ENCODE results near the gene KRTAP13-3. TPM values are rescaled to one million over a fixed set of nuclear protein-coding genes. Genes with fewer than 3 reads are reported as not detected.

KRTAP13-3 gene
- total RNA-seq, 4 donors from 2014 or later = not detected

DNA sequence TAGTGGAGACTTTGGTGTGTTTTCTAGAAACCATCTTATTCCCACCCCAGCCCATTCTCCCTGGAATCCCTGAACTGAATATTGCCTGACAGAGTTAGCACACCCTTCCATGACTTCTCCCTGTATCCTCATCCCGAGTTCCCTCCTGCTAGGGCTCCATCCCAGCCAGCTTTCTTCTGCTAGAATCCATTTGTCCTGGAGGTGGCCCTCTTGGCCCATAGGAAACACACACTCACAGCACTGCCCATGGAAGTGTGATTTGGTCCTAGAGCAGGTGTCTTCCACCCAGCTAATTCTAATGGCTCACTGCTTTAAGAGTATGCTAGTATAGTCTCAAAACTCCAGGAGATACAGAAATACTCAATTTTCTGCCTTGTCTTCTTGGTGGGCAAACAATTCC lies 18.5 kb upstream of the KRTAP13-3 start:
- H3K4me1 ChIP-seq = no peaks in the 10 kb centered on the region
- WGBS = 82% methylated on average over 1 of the region's 1 CpG
- DNase-seq (ENCODE audit: low spot score in 2 of 2) = no peak

DNA sequence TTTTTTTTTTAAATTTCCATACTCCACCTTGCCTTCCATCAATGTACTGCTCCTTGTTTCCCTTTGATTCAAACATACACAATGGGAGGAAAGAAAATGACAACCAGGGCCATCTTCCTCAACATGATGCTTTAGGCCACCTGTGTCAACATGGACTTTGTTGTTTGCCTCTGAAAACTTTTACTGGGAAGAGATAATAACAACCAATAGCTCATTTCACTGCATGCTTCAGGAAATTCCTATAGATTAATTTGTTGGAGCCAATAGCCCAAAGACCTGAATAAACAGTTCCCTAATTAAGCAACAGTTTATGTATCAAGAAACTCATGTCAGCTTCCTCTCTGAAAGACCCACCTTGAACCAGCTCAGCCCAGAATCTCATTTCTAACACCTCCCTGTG lies 17.5 kb upstream of the KRTAP13-3 start:
- Histone ChIP-seq H3K4me1 (no peaks in the 10 kb centered on the region), H3K27ac (no peak overlapping the region), H3K36me3 (no peaks in the 10 kb centered on the region), H3K4me3 (no peak overlapping the region), H3K27me3 (no peaks in the 10 kb centered on the region), H3K9me3 (no peaks in the 10 kb centered on the region)
- TF ChIP-seq, protein P1, sequence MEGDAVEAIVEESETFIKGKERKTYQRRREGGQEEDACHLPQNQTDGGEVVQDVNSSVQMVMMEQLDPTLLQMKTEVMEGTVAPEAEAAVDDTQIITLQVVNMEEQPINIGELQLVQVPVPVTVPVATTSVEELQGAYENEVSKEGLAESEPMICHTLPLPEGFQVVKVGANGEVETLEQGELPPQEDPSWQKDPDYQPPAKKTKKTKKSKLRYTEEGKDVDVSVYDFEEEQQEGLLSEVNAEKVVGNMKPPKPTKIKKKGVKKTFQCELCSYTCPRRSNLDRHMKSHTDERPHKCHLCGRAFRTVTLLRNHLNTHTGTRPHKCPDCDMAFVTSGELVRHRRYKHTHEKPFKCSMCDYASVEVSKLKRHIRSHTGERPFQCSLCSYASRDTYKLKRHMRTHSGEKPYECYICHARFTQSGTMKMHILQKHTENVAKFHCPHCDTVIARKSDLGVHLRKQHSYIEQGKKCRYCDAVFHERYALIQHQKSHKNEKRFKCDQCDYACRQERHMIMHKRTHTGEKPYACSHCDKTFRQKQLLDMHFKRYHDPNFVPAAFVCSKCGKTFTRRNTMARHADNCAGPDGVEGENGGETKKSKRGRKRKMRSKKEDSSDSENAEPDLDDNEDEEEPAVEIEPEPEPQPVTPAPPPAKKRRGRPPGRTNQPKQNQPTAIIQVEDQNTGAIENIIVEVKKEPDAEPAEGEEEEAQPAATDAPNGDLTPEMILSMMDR (IDR thresholded peaks at IDR 0.05) = no peak
- no peak for TF ChIP-seq EP300 (IDR thresholded peaks at IDR 0.05)
- no peak for DNase-seq (ENCODE audit: low spot score in 2 of 2)

More for the DNA sequence above, 18.5 kb upstream of the KRTAP13-3 start:
- Histone ChIP-seq H3K36me3 (no peaks in the 10 kb centered on the region), H3K9me3 (no peaks in the 10 kb centered on the region), H3K27me3 (no peaks in the 10 kb centered on the region), H3K27ac (no peak overlapping the region), H3K4me3 (no peak overlapping the region)
- TF ChIP-seq EP300 (IDR thresholded peaks at IDR 0.05) (no peak), POLR2AphosphoS5 (IDR thresholded peaks at IDR 0.05) (no peak), POLR2A (IDR thresholded peaks at IDR 0.05) (no peak)
- TF ChIP-seq, protein P1 (IDR thresholded peaks at IDR 0.05) = no peak

DNA sequence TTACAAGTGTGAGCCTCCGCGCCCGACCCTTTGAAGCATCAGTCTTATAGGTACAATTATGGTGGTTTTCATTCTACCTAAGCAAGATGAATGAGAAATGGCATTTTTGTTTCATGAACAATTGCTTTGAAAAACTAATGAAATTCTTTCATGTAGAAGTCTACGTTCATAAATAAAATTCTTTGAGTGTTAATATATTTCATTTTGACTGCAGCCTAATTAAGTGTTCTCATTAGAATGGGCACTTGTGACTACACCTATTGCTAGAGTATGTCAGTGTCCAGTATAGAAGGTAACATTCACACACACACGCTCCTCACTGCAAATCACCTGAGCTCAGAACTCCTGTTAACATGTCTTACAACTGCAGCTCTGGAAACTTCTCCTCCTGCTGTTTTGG lies 14.2 kb upstream of the KRTAP13-3 start, which contains the start of gene KRTAP15-1:
KRTAP15-1 (plus strand) TSS at position 301 of the 400 bp plus-strand sequence; CDS start at position 354, 53 bp downstream.
- DNase-seq (ENCODE audit: low spot score in 2 of 2) = no peak
- Histone ChIP-seq H3K4me3 (no peak within 1 kb of the TSS), H3K27ac (no peak within 1 kb of the TSS), H3K9me3 (no peaks in the 10 kb centered on the region), H3K4me1 (no peaks in the 10 kb centered on the region), H3K36me3 (no peaks in the 10 kb centered on the region), H3K27me3 (no peaks in the 10 kb centered on the region)
- WGBS = 92% methylated on average over 5 of the region's 5 CpGs
- TF ChIP-seq EP300 (IDR thresholded peaks at IDR 0.05) (no peak), POLR2AphosphoS5 (IDR thresholded peaks at IDR 0.05) (no peak)

DNA sequence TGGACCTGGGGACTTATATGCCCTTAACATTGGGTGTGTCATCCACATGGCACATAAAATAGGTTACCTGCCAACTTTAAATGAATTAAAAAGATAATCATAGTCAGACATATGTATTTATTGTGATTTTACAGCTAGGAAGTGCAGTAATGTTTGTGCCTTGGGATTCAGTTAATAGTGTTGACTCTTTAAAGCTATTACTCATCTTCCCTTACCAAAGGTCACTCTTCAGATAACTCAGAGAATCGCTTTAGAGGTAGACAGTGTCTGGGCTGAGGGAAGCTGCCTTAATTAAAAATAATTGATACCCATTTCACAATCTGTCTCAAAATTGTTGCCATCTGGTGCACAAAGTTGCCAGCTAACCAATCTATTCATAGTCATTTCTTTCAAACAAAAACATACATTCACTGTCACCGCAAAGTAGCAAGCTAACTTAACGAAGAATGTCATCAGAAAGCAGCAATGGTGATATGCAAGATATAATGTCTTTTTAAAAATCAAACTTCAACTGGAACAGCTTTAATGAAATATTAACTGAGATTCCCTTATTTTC lies 11.4 kb upstream of the KRTAP13-3 start:
- Histone ChIP-seq H3K4me3 (no peak overlapping the region), H3K4me1 (no peaks in the 10 kb centered on the region), H3K9me3 (no peaks in the 10 kb centered on the region), H3K27me3 (no peaks in the 10 kb centered on the region), H3K36me3 (no peaks in the 10 kb centered on the region), H3K27ac (no peak overlapping the region)
- WGBS = 83% methylated on average over 3 of the region's 3 CpGs
- no peak for DNase-seq (ENCODE audit: low spot score in 2 of 2)
- no peak for TF ChIP-seq POLR2A (IDR thresholded peaks at IDR 0.05)
- TF ChIP-seq, protein P1 (IDR thresholded peaks at IDR 0.05) = no peak
- no peak for TF ChIP-seq EP300 (IDR thresholded peaks at IDR 0.05)
- no peak for TF ChIP-seq POLR2AphosphoS5 (IDR thresholded peaks at IDR 0.05)

DNA sequence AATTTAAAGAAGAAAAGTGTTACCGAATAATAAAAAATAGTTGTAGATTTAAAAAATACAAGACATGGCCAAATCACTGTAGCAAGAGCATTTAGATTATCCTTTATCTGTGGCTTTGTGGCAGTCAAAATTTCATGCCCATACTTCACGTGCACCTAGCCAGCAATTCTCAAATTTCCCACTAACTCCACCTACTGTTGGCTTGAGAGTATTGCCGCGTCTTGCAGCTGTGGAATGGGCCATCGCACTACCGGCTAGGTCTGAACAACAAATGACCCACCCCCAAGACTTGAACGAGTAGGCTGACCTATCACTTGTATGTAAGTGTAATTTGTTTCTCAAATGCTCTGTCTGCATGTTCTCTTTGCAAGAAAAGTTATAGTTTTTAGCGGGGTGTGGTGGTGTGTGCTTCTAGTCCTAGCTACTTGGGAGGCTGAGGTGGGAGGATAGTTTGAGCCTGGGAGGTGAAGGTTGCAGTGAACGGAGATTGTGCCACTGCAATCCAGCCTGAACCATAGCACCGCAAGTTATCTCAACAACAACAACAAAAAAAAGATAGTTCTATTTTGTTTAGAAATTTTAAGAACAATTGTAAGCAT lies 8.4 kb upstream of the KRTAP13-3 start:
- H3K4me3 ChIP-seq = no peak overlapping the region
- no peak overlapping the region for H3K27ac ChIP-seq
- 52% methylated on average over 10 of the region's 10 CpGs for WGBS
- H3K27me3 ChIP-seq = peaks cover 4% of the 10 kb centered on the region
- no peak for DNase-seq (ENCODE audit: low spot score in 2 of 2)
- no peaks in the 10 kb centered on the region for H3K9me3 ChIP-seq
- no peaks in the 10 kb centered on the region for H3K36me3 ChIP-seq
- TF ChIP-seq, protein P1 (IDR thresholded peaks at IDR 0.05) = peak in 1 of 2 donors; percentile 54
- no peak for TF ChIP-seq EP300 (IDR thresholded peaks at IDR 0.05)
- TF ChIP-seq POLR2AphosphoS5 (IDR thresholded peaks at IDR 0.05) = no peak
- H3K4me1 ChIP-seq = no peaks in the 10 kb centered on the region
